Mucosa of stomach (tissue), 1 donor: ENCODE data around the gene USP17L11.
"Not testable (repeated sequence)": the region's sequence is repeated elsewhere in the genome, so short reads cannot be mapped to it uniquely, and the experiment has no call there.

ENCODE experiments used
- H3K27me3 ChIP-seq: one replicate; pipeline ENCODE4 v1.7.0; 2013; ENCODE audit warnings: mild to moderate bottlenecking, low read length; ENCODE audit not compliant: control insufficient read depth, insufficient read depth
- H3K36me3 ChIP-seq: one replicate; pipeline ENCODE4 v1.7.0; 2013; ENCODE audit warnings: low read length; ENCODE audit not compliant: control insufficient read depth, insufficient read depth
- H3K4me1 ChIP-seq: one replicate; pipeline ENCODE4 v1.7.0; 2013; ENCODE audit warnings: mild to moderate bottlenecking, low read length; ENCODE audit not compliant: control insufficient read depth, insufficient read depth
- H3K4me3 ChIP-seq: one replicate; pipeline ENCODE4 v1.7.0; 2013; ENCODE audit warnings: low read length
- H3K9ac ChIP-seq: one replicate; pipeline ENCODE4 v1.7.0; 2013; ENCODE audit warnings: mild to moderate bottlenecking, low read length, moderate library complexity
- H3K9me3 ChIP-seq: one replicate; pipeline ENCODE4 v1.7.0; 2013; ENCODE audit warnings: mild to moderate bottlenecking, low read length, moderate library complexity; ENCODE audit not compliant: control insufficient read depth
- donor health status: Pancreatic carcinoma.

The USP17L11 gene

GRCh38 chr4:9215105-9215504 lies at the start of gene USP17L11:
Gene USP17L11, plus strand, starts transcription at chr4:9215405. Its CDS starts 0 bp downstream, at chr4:9215405.
- H3K4me3 ChIP-seq, H3K36me3 ChIP-seq, H3K27me3 ChIP-seq, H3K4me1 ChIP-seq, H3K9me3 ChIP-seq, H3K9ac ChIP-seq: not testable (repeated sequence)

- not testable (repeated sequence) for H3K9me3 ChIP-seq, H3K27me3 ChIP-seq, H3K36me3 ChIP-seq, H3K9ac ChIP-seq, H3K4me1 ChIP-seq, H3K4me3 ChIP-seq
These were observed 49.2 kb upstream of the USP17L11 start for GRCh38 chr4:9165990-9166389.

- H3K4me1 ChIP-seq, H3K4me3 ChIP-seq, H3K9me3 ChIP-seq, H3K27me3 ChIP-seq, H3K9ac ChIP-seq, H3K36me3 ChIP-seq: not testable (repeated sequence)
These were observed 45.3 kb upstream of the USP17L11 start, which contains the start of gene FAM90A26 for GRCh38 chr4:9169791-9170459. Gene FAM90A26, plus strand, starts transcription at chr4:9170409. Its CDS starts 2,764 bp downstream, at chr4:9173173.

GRCh38 chr4:9210357-9210756 lies 4.8 kb upstream of the USP17L11 start, which contains the start of gene USP17L10:
Gene USP17L10, plus strand, starts transcription at chr4:9210657. Its CDS starts 0 bp downstream, at chr4:9210657.
- not testable (repeated sequence) for H3K27me3 ChIP-seq, H3K4me1 ChIP-seq, H3K36me3 ChIP-seq, H3K4me3 ChIP-seq, H3K9me3 ChIP-seq, H3K9ac ChIP-seq

- not testable (repeated sequence) for H3K9ac ChIP-seq, H3K4me1 ChIP-seq, H3K36me3 ChIP-seq, H3K4me3 ChIP-seq, H3K27me3 ChIP-seq, H3K9me3 ChIP-seq
These were observed 504 bp upstream of the USP17L11 start for GRCh38 chr4:9214701-9215100.

GRCh38 chr4:9219852-9220251 lies 4.6 kb downstream of the USP17L11 start, which contains the start of gene USP17L12:
Gene USP17L12, plus strand, starts transcription at chr4:9220152. Its CDS starts 0 bp downstream, at chr4:9220152.
- H3K36me3 ChIP-seq, H3K27me3 ChIP-seq, H3K9me3 ChIP-seq, H3K4me3 ChIP-seq, H3K9ac ChIP-seq, H3K4me1 ChIP-seq: not testable (repeated sequence)

GRCh38 chr4:9224596-9224995 lies 9.4 kb downstream of the USP17L11 start, which contains the start of gene USP17L13:
Gene USP17L13, plus strand, starts transcription at chr4:9224896. Its CDS starts 0 bp downstream, at chr4:9224896.
- H3K4me1 ChIP-seq, H3K9ac ChIP-seq, H3K9me3 ChIP-seq, H3K27me3 ChIP-seq, H3K36me3 ChIP-seq, H3K4me3 ChIP-seq: not testable (repeated sequence)

GRCh38 chr4:9230249-9230648 lies 15.0 kb downstream of the USP17L11 start:
- not testable (repeated sequence) for H3K9ac ChIP-seq, H3K4me3 ChIP-seq, H3K36me3 ChIP-seq, H3K4me1 ChIP-seq, H3K9me3 ChIP-seq, H3K27me3 ChIP-seq

GRCh38 chr4:9234085-9234484 lies 18.9 kb downstream of the USP17L11 start, which contains the start of gene USP17L15:
Gene USP17L15, plus strand, starts transcription at chr4:9234385. Its CDS starts 0 bp downstream, at chr4:9234385.
- H3K9me3 ChIP-seq, H3K4me3 ChIP-seq, H3K9ac ChIP-seq, H3K4me1 ChIP-seq, H3K27me3 ChIP-seq, H3K36me3 ChIP-seq: not testable (repeated sequence)

GRCh38 chr4:9238461-9238860 lies 23.3 kb downstream of the USP17L11 start:
- H3K9ac ChIP-seq, H3K4me3 ChIP-seq, H3K9me3 ChIP-seq, H3K4me1 ChIP-seq, H3K27me3 ChIP-seq, H3K36me3 ChIP-seq: not testable (repeated sequence)

GRCh38 chr4:9243579-9243978 lies 28.4 kb downstream of the USP17L11 start, which contains the start of gene USP17L17:
Gene USP17L17, plus strand, starts transcription at chr4:9243879. Its CDS starts 0 bp downstream, at chr4:9243879.
- not testable (repeated sequence) for H3K36me3 ChIP-seq, H3K27me3 ChIP-seq, H3K4me3 ChIP-seq, H3K9me3 ChIP-seq, H3K4me1 ChIP-seq, H3K9ac ChIP-seq

GRCh38 chr4:9247953-9248680 lies 32.9 kb downstream of the USP17L11 start, which contains the start of gene USP17L18:
Gene USP17L18, plus strand, starts transcription at chr4:9248630. Its CDS starts 0 bp downstream, at chr4:9248630.
- not testable (repeated sequence) for H3K36me3 ChIP-seq, H3K9me3 ChIP-seq, H3K9ac ChIP-seq, H3K27me3 ChIP-seq, H3K4me1 ChIP-seq, H3K4me3 ChIP-seq
